Activated T-cell treated with anti-CD3 and anti-CD28 coated beads, Interleukin-2, amount 50 U/mL, for 24 hours (primary cell): ENCODE measurements around the gene SLC29A3.
"Not testable (repeated sequence)": the region's sequence is repeated elsewhere in the genome, so short reads cannot be mapped to it uniquely, and the experiment has no call there.

Experiments used
- DNase-seq: peaks from one replicate; pipeline ENCODE4 v3.0.0-alpha.2; 2020
- H3K27ac Mint-ChIP-seq: 2 replicates; pipeline ENCODE4 v1.8.0; 2020; ENCODE audit warnings: mild to moderate bottlenecking, mixed read lengths
- H3K27me3 Mint-ChIP-seq: 2 replicates; pipeline ENCODE4 v1.8.0; 2020; ENCODE audit warnings: mixed read lengths
- H3K36me3 Mint-ChIP-seq: 2 replicates; pipeline ENCODE4 v1.8.0; 2020; ENCODE audit warnings: low read depth, mixed read lengths
- H3K4me1 Mint-ChIP-seq: 2 replicates; pipeline ENCODE4 v1.8.0; 2020; ENCODE audit warnings: low read depth, mixed read lengths
- H3K4me3 Mint-ChIP-seq: 2 replicates; pipeline ENCODE4 v1.8.0; 2020; ENCODE audit warnings: mild to moderate bottlenecking, moderate library complexity, mixed read lengths
- H3K9me3 Mint-ChIP-seq: 2 replicates; pipeline ENCODE4 v1.8.0; 2020; ENCODE audit warnings: mixed read lengths

The SLC29A3 gene

GRCh38 chr10:71351087-71351486 is 32.0 kb downstream of the SLC29A3 start:
- DNase-seq: no peak
- H3K4me3 Mint-ChIP-seq: no peak overlapping the region
- H3K27ac Mint-ChIP-seq: no peak overlapping the region
- H3K4me1 Mint-ChIP-seq: no peaks in the 10 kb centered on the region
- no peaks in the 10 kb centered on the region for H3K9me3 Mint-ChIP-seq
- H3K36me3 Mint-ChIP-seq: peaks cover 21% of the 10 kb centered on the region
- no peaks in the 10 kb centered on the region for H3K27me3 Mint-ChIP-seq

GRCh38 chr10:71351628-71352319 is 32.7 kb downstream of the SLC29A3 start:
- DNase-seq: no peak
- peaks cover 28% of the 10 kb centered on the region for H3K36me3 Mint-ChIP-seq
- H3K27me3 Mint-ChIP-seq: no peaks in the 10 kb centered on the region
- H3K4me3 Mint-ChIP-seq: no peak overlapping the region
- H3K4me1 Mint-ChIP-seq: no peaks in the 10 kb centered on the region
- H3K9me3 Mint-ChIP-seq: no peaks in the 10 kb centered on the region
- no peak overlapping the region for H3K27ac Mint-ChIP-seq

- Mint-ChIP-seq H3K4me1 (no peaks in the 10 kb centered on the region), H3K4me3 (no peak overlapping the region), H3K27ac (no peak overlapping the region), H3K27me3 (no peaks in the 10 kb centered on the region), H3K36me3 (peaks cover 42% of the 10 kb centered on the region), H3K9me3 (no peaks in the 10 kb centered on the region)
- DNase-seq: no peak
These were observed 34.6 kb downstream of the SLC29A3 start for GRCh38 chr10:71353639-71354038.

GRCh38 chr10:71354776-71355175 is 35.7 kb downstream of the SLC29A3 start:
- Mint-ChIP-seq H3K4me1 (no peaks in the 10 kb centered on the region), H3K9me3 (no peaks in the 10 kb centered on the region), H3K27ac (no peak overlapping the region), H3K27me3 (no peaks in the 10 kb centered on the region), H3K36me3 (peaks cover 53% of the 10 kb centered on the region), H3K4me3 (no peak overlapping the region)
- DNase-seq: no peak

GRCh38 chr10:71355886-71356285 is 36.8 kb downstream of the SLC29A3 start:
- no peak for DNase-seq
- H3K4me3 Mint-ChIP-seq: no peak overlapping the region
- peaks cover 53% of the 10 kb centered on the region for H3K36me3 Mint-ChIP-seq
- no peaks in the 10 kb centered on the region for H3K4me1 Mint-ChIP-seq
- H3K27me3 Mint-ChIP-seq: no peaks in the 10 kb centered on the region
- H3K27ac Mint-ChIP-seq: no peak overlapping the region
- no peaks in the 10 kb centered on the region for H3K9me3 Mint-ChIP-seq

- H3K27ac Mint-ChIP-seq: no peak overlapping the region
- no peak for DNase-seq
- no peaks in the 10 kb centered on the region for H3K4me1 Mint-ChIP-seq
- peaks cover 52% of the 10 kb centered on the region for H3K36me3 Mint-ChIP-seq
- H3K4me3 Mint-ChIP-seq: no peak overlapping the region
- no peaks in the 10 kb centered on the region for H3K27me3 Mint-ChIP-seq
- no peaks in the 10 kb centered on the region for H3K9me3 Mint-ChIP-seq
These were observed 38.8 kb downstream of the SLC29A3 start for GRCh38 chr10:71357792-71358265.

GRCh38 chr10:71358277-71358676 is 39.2 kb downstream of the SLC29A3 start:
- Mint-ChIP-seq H3K9me3 (no peaks in the 10 kb centered on the region), H3K4me3 (no peak overlapping the region), H3K27me3 (no peaks in the 10 kb centered on the region), H3K27ac (no peak overlapping the region), H3K4me1 (no peaks in the 10 kb centered on the region), H3K36me3 (peaks cover 52% of the 10 kb centered on the region)
- DNase-seq: no peak

GRCh38 chr10:71358906-71359305 is 39.8 kb downstream of the SLC29A3 start:
- peaks cover 52% of the 10 kb centered on the region for H3K36me3 Mint-ChIP-seq
- not testable (repeated sequence) for H3K4me1 Mint-ChIP-seq, H3K27ac Mint-ChIP-seq, H3K9me3 Mint-ChIP-seq, DNase-seq, H3K27me3 Mint-ChIP-seq, H3K4me3 Mint-ChIP-seq

- no peak overlapping the region for H3K4me3 Mint-ChIP-seq
- no peaks in the 10 kb centered on the region for H3K27me3 Mint-ChIP-seq
- no peak overlapping the region for H3K27ac Mint-ChIP-seq
- peaks cover 55% of the 10 kb centered on the region for H3K36me3 Mint-ChIP-seq
- no peak for DNase-seq
- peaks cover under 1% of the 10 kb centered on the region for H3K4me1 Mint-ChIP-seq
- H3K9me3 Mint-ChIP-seq: no peaks in the 10 kb centered on the region
These were observed 40.4 kb downstream of the SLC29A3 start for GRCh38 chr10:71359364-71360046.

GRCh38 chr10:71360735-71361134 is 41.7 kb downstream of the SLC29A3 start:
- H3K36me3 Mint-ChIP-seq: peaks cover 52% of the 10 kb centered on the region
- H3K27ac Mint-ChIP-seq: no peak overlapping the region
- no peaks in the 10 kb centered on the region for H3K27me3 Mint-ChIP-seq
- H3K4me1 Mint-ChIP-seq: peaks cover 3% of the 10 kb centered on the region
- no peak for DNase-seq
- H3K9me3 Mint-ChIP-seq: no peaks in the 10 kb centered on the region
- H3K4me3 Mint-ChIP-seq: no peak overlapping the region

GRCh38 chr10:71361581-71361980 is 42.5 kb downstream of the SLC29A3 start:
- no peak overlapping the region for H3K27ac Mint-ChIP-seq
- no peaks in the 10 kb centered on the region for H3K9me3 Mint-ChIP-seq
- peaks cover 3% of the 10 kb centered on the region for H3K4me1 Mint-ChIP-seq
- H3K36me3 Mint-ChIP-seq: peaks cover 43% of the 10 kb centered on the region
- H3K27me3 Mint-ChIP-seq: no peaks in the 10 kb centered on the region
- H3K4me3 Mint-ChIP-seq: no peak overlapping the region
- no peak for DNase-seq

- H3K27ac Mint-ChIP-seq: no peak overlapping the region
- H3K36me3 Mint-ChIP-seq: peaks cover 40% of the 10 kb centered on the region
- no peak overlapping the region for H3K4me3 Mint-ChIP-seq
- no peak for DNase-seq
- H3K4me1 Mint-ChIP-seq: peaks cover 3% of the 10 kb centered on the region
- no peaks in the 10 kb centered on the region for H3K9me3 Mint-ChIP-seq
- H3K27me3 Mint-ChIP-seq: no peaks in the 10 kb centered on the region
These were observed 43.1 kb downstream of the SLC29A3 start for GRCh38 chr10:71362141-71362540.

GRCh38 chr10:71363936-71364335 is 44.9 kb downstream of the SLC29A3 start:
- H3K4me3 Mint-ChIP-seq: no peak overlapping the region
- H3K9me3 Mint-ChIP-seq: no peaks in the 10 kb centered on the region

GRCh38 chr10:71365366-71365765 is 46.3 kb downstream of the SLC29A3 start:
- DNase-seq: no peak
- Mint-ChIP-seq H3K9me3 (no peaks in the 10 kb centered on the region), H3K27ac (no peak overlapping the region), H3K36me3 (peaks cover 17% of the 10 kb centered on the region), H3K4me1 (peaks cover 3% of the 10 kb centered on the region), H3K4me3 (no peak overlapping the region), H3K27me3 (no peaks in the 10 kb centered on the region)

More at GRCh38 chr10:71363936-71364335, 44.9 kb downstream of the SLC29A3 start:
- H3K27ac Mint-ChIP-seq: no peak overlapping the region
- H3K4me1 Mint-ChIP-seq: peaks cover 3% of the 10 kb centered on the region
- no peak for DNase-seq
- H3K27me3 Mint-ChIP-seq: no peaks in the 10 kb centered on the region
- peaks cover 25% of the 10 kb centered on the region for H3K36me3 Mint-ChIP-seq

GRCh38 chr10:71366690-71367089 is 47.6 kb downstream of the SLC29A3 start:
- H3K4me3 Mint-ChIP-seq: no peak overlapping the region
- H3K27ac Mint-ChIP-seq: no peak overlapping the region
- H3K36me3 Mint-ChIP-seq: peaks cover 17% of the 10 kb centered on the region
- no peak for DNase-seq
- H3K4me1 Mint-ChIP-seq: peaks cover 3% of the 10 kb centered on the region
- H3K27me3 Mint-ChIP-seq: peaks cover 9% of the 10 kb centered on the region
- no peaks in the 10 kb centered on the region for H3K9me3 Mint-ChIP-seq
